ENCODE measurements around the gene RNF138.
A peak's percentile ranks its signal among the peaks of the same experiment; 100 is the strongest.
"Not testable (repeated sequence)": the region's sequence is repeated elsewhere in the genome, so short reads cannot be mapped to it uniquely, and the experiment has no call there.

Gene RNF138

DNA sequence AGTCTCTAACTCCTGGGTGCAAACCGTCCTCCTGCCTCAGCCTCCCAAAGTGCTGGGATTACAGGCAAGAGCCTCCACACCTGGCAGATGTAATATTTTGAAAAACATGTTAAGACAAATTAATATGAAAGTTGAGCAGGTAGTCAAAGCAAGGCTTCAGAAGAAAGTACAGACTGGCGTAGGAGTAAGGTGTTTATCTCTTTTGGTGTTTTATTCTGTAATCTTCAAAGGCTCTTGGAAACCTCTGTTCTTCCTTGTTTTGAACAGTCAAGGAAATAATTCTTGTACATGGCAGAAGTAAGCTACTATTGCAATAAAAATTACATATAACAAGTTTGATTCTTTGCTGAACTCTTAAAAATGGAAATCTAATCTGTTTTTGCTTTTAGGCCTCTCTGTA lies 5.3 kb downstream of the RNF138 start:
- DNase-seq = no peak

DNA sequence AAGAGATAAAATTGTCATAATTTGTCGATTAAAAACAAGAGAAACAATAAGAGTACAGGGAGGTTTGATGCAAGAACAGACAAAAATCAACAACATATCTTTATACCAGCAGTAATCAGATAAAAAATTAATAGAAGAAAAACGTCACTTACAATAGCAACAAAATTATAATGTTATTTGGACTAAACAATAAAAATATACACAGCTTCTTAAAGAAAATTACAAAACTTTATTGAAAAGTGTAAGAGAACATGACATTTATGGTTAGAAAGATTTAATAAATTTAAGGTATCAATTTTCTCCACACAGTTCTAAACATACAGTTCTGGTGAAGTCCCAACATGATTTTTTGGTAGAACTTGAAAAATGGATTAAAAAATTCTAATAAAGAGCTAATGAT lies 12.8 kb downstream of the RNF138 start:
- no peak for DNase-seq

DNA sequence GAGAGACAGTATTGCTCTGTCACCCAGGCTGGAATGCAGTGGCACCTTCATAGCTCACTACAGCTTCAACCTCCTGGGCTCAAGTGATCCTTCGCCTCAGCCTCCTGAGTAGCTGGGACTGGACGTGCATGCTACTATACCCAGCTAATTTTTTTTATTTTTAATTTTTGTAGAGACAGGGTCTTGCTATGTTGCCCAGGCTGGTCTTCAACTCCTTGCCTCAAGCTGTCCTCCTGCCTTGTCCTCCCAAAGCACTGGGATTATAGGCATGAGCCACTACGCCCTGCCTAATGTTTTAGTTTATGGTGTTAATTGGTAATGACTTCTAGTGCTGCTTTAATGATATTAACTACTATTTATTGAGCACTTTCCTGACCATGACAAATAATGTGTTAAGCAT lies 18.3 kb downstream of the RNF138 start:
- no peak for DNase-seq

DNA sequence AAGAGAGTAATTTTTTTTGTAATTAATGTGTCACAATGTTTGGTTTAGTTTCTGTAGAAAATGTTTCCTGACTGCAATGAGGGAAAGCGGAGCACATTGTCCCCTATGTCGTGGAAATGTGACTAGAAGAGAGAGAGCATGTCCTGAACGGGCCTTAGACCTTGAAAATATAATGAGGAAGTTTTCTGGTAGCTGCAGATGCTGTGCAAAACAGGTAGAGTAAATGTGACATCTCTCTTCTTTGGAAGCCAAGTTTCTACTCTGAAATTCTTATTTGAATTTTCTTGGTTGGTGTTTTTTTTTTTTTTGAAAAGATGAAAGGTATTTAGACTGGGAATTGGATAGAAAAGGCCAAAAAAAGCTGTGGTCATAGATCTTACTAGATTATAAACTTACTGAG lies 20.0 kb downstream of the RNF138 start:
- DNase-seq = no peak

DNA sequence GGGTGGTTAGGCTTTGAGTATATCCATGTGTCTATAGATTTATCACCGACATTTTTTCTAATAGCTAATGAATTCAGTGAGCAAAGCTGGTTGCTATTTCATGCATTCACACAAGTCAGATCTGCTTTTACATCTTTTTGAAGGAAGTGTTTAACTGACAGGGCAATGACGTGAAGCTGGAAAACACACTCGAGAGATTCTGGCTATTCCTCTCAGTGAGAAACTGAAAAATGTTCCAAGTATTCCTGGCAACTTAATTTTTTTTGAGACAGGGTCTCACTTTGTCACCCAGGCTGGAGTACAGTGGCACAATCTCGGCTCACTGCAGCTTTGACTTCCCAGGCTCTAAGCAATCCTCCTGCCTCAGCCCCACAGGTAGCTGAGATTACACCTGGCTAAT lies 21.2 kb downstream of the RNF138 start:
- DNase-seq = no peak

DNA sequence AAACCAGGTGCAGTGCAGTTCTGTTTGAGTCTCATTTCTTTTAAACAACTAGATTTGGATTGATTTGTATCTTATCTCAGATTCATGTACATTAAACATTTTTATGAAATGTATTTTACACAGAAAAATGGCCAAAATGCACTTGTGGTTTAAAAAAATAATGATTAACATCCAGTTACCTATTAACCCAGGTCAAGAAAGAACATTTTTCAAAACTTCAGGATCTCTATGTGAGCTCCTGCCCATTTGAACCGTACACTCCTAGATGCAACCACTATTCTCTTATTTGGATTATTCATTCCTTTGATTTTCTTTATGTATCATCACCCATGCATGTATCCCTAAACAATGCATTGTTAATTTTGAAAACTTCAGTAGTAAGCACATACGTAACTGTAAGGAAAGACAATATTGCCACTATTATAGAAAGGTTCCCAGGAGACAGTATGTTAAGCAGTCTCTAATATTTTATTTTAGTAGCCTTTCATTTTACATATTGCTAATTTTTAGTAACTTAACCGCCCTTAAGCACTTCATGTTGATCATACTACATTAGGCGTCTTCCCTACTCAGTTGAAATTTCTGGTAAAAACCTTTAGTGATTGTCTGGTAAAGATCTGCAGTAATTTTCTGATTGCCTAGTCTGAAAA lies 22.7 kb downstream of the RNF138 start:
- DNase-seq = no peak

DNA sequence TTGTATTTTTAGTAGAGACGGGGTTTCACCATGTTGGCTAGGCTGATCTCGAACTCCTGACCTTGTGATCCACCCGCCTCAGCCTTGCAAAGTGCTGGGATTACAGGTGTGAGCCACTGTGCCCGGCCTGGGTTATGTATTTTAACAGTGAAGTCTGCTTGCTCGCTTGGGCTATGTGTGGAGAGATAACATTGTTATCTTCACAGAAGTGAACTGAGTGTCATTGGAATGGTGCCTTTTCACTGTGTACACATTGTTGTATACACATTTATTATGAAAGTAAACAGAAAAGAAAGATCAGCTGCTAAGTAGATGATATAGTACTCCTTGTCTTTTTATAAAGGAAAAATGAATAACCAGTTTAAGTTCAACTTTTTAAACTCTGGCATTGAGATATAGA lies 30.4 kb downstream of the RNF138 start:
- no peak for DNase-seq

DNA sequence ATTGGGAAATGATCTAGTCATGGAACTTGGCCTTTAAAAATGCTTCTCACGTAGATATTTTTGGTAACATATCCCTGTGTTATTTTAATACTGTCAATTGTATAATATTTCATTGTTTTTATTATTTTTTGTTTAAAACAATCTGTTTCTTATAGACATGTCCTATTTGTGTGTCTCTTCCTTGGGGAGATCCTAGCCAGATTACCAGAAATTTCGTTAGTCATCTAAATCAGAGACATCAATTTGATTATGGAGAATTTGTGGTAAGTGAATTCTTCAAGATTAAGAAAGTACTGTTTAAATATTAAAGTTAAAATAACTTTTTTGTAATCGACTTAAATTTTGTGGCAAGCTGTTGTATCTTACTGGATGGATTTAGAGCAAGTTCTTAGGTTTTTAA lies 34.9 kb downstream of the RNF138 start:
- DNase-seq = no peak

- no peak for DNase-seq
Observed at GRCh38 chr18:32135625-32136024, 44.0 kb downstream of the RNF138 start.

DNA sequence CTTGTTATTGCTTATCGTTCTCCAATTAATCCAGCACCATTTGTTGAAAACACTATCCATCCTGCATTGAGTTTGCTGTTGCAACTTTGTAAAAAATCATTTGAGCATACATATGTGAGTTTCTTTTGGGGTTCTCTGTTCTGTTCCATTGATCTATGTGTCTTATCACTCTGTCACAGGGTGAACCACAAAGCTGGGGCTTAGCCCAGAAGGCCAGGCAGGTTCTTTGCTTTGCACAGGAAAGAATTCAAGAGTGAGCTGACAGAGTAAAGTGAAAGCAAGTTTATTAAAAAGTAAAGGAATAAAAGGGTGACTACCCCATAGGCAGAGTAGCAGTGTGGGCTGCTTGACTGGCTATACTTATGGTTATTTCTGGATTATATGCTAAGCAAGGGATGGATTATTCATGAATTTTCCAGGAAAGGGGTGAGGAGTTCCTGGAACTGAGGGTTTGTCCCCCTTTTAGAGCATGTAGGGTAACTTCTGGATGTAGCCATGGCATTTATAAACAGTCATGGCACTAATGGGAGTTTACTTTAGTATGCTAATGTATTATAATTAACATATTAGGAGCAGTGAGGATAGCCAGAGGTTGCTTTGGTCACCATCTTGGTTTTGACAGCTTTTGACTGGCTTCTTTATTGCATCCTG lies 46.8 kb downstream of the RNF138 start:
- DNase-seq = no peak

DNA sequence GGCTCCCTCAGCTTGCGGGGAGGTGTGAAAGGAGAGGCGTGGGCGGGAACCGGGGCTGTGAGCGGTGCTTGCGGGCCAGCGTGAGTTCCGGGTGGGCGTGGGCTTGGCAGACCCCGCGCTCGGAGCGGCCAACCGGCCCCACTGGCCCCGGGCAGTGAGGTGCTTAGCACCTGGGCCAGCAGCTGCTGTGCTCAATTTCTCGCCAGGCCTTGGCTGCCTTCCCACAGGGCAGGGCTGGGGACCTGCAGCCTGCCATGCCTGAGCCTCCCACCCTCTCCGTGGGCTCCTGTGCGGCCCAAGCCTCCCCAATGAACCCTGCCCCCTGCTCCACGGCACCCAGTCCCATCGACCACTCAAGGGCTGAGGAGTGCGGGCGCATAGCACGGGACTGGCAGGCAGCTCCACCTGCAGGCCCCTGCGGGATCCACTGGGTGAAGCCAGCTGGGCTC lies 48.2 kb downstream of the RNF138 start:
- no peak for DNase-seq

- DNase-seq = no peak
Observed at GRCh38 chr18:32148185-32148870, 56.7 kb downstream of the RNF138 start.

DNA sequence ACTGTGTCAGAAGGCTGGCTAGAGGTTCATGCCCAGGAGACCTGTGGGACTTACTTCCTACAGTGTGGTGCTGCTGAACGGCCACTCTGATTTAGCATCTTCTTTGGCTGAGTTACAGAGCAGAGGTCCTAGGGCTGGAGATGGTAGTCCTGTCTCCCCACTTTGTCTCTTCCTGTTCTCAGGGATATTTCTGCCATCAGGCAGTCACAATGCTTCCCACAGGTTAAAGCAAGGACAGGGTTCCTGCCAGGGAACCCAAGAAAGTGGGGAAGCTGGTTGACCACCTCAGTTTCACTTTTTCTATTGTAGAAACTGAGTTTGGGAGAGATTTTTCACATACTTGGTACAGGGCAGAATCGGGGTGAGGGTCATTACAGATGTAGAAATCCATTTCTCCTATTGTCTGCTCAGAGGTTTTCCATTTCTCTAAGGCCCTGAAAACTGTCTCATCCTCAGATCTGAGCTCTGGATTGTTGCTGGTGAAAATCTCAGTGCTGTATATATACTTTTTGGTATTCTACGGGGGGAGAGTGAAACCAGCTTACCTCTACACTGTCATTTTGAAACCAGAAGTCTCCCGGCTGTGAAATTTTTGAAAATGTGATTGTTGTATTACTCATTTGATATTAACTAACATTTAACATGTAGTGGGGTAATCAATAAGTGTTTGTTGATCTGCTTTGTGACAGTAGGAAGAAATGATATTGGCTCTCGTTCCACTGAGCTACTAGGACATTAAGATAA lies 61.2 kb downstream of the RNF138 start:
- DNase-seq = no peak

GRCh38 chr18:32156855-32157254 lies 65.2 kb downstream of the RNF138 start:
- no peak for DNase-seq

- no peak for DNase-seq
Observed at GRCh38 chr18:32157580-32157979, 65.9 kb downstream of the RNF138 start.

DNA sequence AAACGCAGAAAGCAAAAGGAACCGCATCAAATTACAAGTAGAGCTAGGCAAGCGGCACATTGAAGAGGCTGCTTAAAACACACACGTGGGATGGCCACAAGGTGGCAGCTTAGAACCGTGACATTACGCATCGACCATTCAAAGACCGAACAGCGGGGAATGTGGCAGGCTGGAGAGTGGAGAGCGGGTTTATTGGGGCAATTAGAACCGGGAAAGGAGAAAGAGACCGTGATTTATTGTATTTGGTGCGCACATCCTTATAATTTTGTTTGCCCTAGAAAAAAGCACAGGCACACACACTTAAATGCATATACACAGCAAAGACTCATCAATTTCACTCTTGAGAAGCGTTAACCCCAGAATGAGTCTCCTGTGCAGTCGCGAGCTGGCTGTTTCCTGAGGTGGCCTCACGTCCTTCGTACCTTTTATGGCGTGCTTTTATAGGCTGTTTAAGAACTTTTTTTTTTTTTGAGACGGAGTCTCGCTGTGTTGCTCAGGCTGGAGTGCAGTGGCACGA lies 66.5 kb downstream of the RNF138 start:
- DNase-seq = peak; percentile 88

GRCh38 chr18:32158631-32159030 lies 67.0 kb downstream of the RNF138 start:
- not testable (repeated sequence) for DNase-seq

GRCh38 chr18:32160547-32160946 lies 68.9 kb downstream of the RNF138 start:
- no peak for DNase-seq

DNA sequence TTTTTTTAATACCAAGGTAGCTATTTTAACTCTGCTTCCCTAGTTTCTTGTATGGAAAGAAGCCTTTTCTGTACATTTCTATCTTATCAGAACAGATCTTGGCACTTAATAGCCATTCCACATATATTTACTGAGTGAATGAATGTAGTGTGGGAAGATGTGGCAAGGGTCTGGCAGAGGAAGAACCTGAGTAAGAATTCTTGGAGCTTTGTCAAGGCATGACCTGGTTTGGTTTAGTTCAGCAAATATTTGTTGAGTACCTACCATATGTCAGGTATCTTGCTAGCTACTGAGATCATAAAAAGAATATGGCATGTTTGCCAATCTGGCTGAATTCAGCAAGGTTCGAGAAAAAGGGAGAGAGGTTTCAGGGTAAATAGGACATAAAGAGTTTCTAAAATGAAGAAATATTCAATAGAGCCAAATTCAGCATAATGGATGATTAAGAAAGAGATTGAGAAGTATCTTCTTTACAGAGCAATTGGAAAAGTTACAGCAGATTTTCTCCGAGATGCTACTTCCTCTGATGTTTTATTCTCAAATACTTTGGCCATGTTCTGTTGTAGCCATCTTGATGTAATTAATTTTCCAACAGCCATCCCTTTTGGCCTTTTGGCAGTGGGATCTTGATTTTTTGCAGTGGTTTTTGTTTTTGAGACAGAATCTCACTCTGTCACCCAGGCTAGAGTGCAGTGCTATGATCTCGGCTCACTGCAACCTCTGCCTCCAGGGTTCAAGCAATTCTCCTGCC lies 76.5 kb downstream of the RNF138 start:
- no peak for DNase-seq

GRCh38 chr18:32173654-32174053 lies 82.0 kb downstream of the RNF138 start:
- no peak for DNase-seq

DNA sequence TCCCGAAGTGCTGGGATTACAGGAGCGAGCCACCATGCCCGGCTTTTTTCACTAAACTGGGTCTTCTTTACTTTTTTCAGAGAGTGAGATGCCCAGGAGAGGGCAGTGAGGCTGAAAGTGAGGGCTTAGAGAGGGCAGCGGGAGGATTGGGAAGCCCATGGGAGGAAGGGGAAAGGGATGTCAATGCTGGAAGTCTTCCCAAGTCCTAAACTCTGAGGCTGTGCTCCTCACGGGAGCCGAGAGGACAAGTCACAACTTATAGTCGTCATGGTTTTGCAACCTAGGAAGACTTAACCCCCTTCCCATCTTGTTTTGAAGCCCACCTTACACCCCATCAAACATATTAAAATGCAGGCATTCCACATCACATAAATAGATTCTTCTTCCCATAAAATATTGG lies 83.0 kb downstream of the RNF138 start:
- DNase-seq = no peak

DNA sequence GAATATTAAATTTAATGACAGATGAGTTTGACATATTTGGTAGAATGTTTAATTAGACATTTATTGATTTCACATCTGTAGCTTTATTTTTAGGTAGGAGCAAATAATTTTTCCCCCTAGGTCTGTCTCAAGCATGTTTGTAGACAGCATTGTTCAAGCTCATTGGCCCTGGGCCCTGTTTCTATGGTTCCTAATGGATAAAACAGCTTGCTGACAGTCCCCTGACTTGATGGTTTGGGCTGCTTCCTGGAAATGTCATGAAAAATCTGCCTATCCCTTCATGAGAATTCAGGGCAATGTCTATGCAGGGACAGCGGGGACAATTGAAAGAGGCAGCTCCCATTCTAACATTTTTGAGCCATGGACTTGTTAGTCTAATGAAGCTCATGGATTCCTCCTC lies 83.6 kb downstream of the RNF138 start:
- DNase-seq = no peak

- not testable (repeated sequence) for DNase-seq
Observed at GRCh38 chr18:32176745-32177144, 85.1 kb downstream of the RNF138 start.
